ENCODE measurements around the gene MTHFD1.

Gene MTHFD1

GRCh38 chr14:64504310-64504896 lies 116.2 kb downstream of the MTHFD1 start, which contains the start of gene ZBTB1:
Gene ZBTB1 (plus strand): TSS chr14:64504770. CDS start chr14:64521505, 16,735 bp downstream.
- H3K36me3 ChIP-seq (ENCODE audit: control insufficient read depth, insufficient read depth, low read length): no peaks in the 10 kb centered on the region
- peak within 1 kb of the TSS; percentile 78 for H3K4me3 ChIP-seq (ENCODE audit: low read length)
- WGBS (ENCODE audit: insufficient coverage, insufficient read length): no CpG with 5 or more reads among the region's 63 CpGs
- no peaks in the 10 kb centered on the region for H3K9me3 ChIP-seq (ENCODE audit: control insufficient read depth, insufficient read depth, low read length)
- H3K27me3 ChIP-seq (ENCODE audit: control insufficient read depth, insufficient read depth, low read length): no peaks in the 10 kb centered on the region
- H3K4me1 ChIP-seq (ENCODE audit: control insufficient read depth, insufficient read depth, low read length): peaks cover 2% of the 10 kb centered on the region
- DNase-seq (ENCODE audit: low read depth, low spot score): peak; percentile 41
- H3K27ac ChIP-seq (ENCODE audit: low read length): no peak within 1 kb of the TSS

- no peaks in the 10 kb centered on the region for H3K27me3 ChIP-seq (ENCODE audit: control insufficient read depth, insufficient read depth, low read length)
- H3K4me3 ChIP-seq (ENCODE audit: low read length): peak overlapping the region; percentile 78
- peak; percentile 57 for DNase-seq (ENCODE audit: low read depth, low spot score)
- no peaks in the 10 kb centered on the region for H3K36me3 ChIP-seq (ENCODE audit: control insufficient read depth, insufficient read depth, low read length)
- no CpG with 5 or more reads among the region's 68 CpGs for WGBS (ENCODE audit: insufficient coverage, insufficient read length)
- H3K27ac ChIP-seq (ENCODE audit: low read length): no peak overlapping the region
- no peaks in the 10 kb centered on the region for H3K9me3 ChIP-seq (ENCODE audit: control insufficient read depth, insufficient read depth, low read length)
- H3K4me1 ChIP-seq (ENCODE audit: control insufficient read depth, insufficient read depth, low read length): peaks cover 2% of the 10 kb centered on the region
Observed at GRCh38 chr14:64504897-64505794, 117.0 kb downstream of the MTHFD1 start.

GRCh38 chr14:64506721-64507120 lies 118.6 kb downstream of the MTHFD1 start:
- Histone ChIP-seq H3K9me3 (ENCODE audit: control insufficient read depth, insufficient read depth, low read length) (no peaks in the 10 kb centered on the region), H3K27ac (ENCODE audit: low read length) (no peak overlapping the region), H3K27me3 (ENCODE audit: control insufficient read depth, insufficient read depth, low read length) (no peaks in the 10 kb centered on the region), H3K36me3 (ENCODE audit: control insufficient read depth, insufficient read depth, low read length) (no peaks in the 10 kb centered on the region), H3K4me1 (ENCODE audit: control insufficient read depth, insufficient read depth, low read length) (peaks cover 2% of the 10 kb centered on the region), H3K4me3 (ENCODE audit: low read length) (no peak overlapping the region)
- WGBS (ENCODE audit: insufficient coverage, insufficient read length): no CpG with 5 or more reads among the region's 3 CpGs
- no peak for DNase-seq (ENCODE audit: low read depth, low spot score)

GRCh38 chr14:64507376-64508156 lies 119.4 kb downstream of the MTHFD1 start:
- Histone ChIP-seq H3K27me3 (ENCODE audit: control insufficient read depth, insufficient read depth, low read length) (no peaks in the 10 kb centered on the region), H3K9me3 (ENCODE audit: control insufficient read depth, insufficient read depth, low read length) (no peaks in the 10 kb centered on the region), H3K4me3 (ENCODE audit: low read length) (no peak overlapping the region), H3K36me3 (ENCODE audit: control insufficient read depth, insufficient read depth, low read length) (no peaks in the 10 kb centered on the region), H3K4me1 (ENCODE audit: control insufficient read depth, insufficient read depth, low read length) (peaks cover 2% of the 10 kb centered on the region; the same call in 1 of the 2 replicates), H3K27ac (ENCODE audit: low read length) (no peak overlapping the region)
- no peak for DNase-seq (ENCODE audit: low read depth, low spot score)
- WGBS (ENCODE audit: insufficient coverage, insufficient read length): no CpG with 5 or more reads among the region's 4 CpGs

GRCh38 chr14:64508215-64508776 lies 120.1 kb downstream of the MTHFD1 start:
- H3K9me3 ChIP-seq (ENCODE audit: control insufficient read depth, insufficient read depth, low read length): no peaks in the 10 kb centered on the region
- H3K27me3 ChIP-seq (ENCODE audit: control insufficient read depth, insufficient read depth, low read length): no peaks in the 10 kb centered on the region
- no peak overlapping the region for H3K27ac ChIP-seq (ENCODE audit: low read length)
- H3K36me3 ChIP-seq (ENCODE audit: control insufficient read depth, insufficient read depth, low read length): no peaks in the 10 kb centered on the region
- H3K4me3 ChIP-seq (ENCODE audit: low read length): no peak overlapping the region
- no CpG with 5 or more reads among the region's 1 CpG for WGBS (ENCODE audit: insufficient coverage, insufficient read length)
- DNase-seq (ENCODE audit: low read depth, low spot score): no peak
- peaks cover 2% of the 10 kb centered on the region; the same call in 1 of the 2 replicates for H3K4me1 ChIP-seq (ENCODE audit: control insufficient read depth, insufficient read depth, low read length)

- H3K9me3 ChIP-seq (ENCODE audit: control insufficient read depth, insufficient read depth, low read length): no peaks in the 10 kb centered on the region
- H3K4me3 ChIP-seq (ENCODE audit: low read length): no peak overlapping the region
- peaks cover 2% of the 10 kb centered on the region; the same call in 1 of the 2 replicates for H3K4me1 ChIP-seq (ENCODE audit: control insufficient read depth, insufficient read depth, low read length)
- no peak for DNase-seq (ENCODE audit: low read depth, low spot score)
- no peak overlapping the region for H3K27ac ChIP-seq (ENCODE audit: low read length)
- no peaks in the 10 kb centered on the region for H3K36me3 ChIP-seq (ENCODE audit: control insufficient read depth, insufficient read depth, low read length)
- no peaks in the 10 kb centered on the region for H3K27me3 ChIP-seq (ENCODE audit: control insufficient read depth, insufficient read depth, low read length)
- WGBS (ENCODE audit: insufficient coverage, insufficient read length): no CpG with 5 or more reads among the region's 8 CpGs
Observed at GRCh38 chr14:64509036-64509435, 120.9 kb downstream of the MTHFD1 start.

Data from iPS DF 6.9 (cell line).